GM23338 (cell line): ENCODE measurements around the gene SZT2. TPM values are rescaled to one million over a fixed set of nuclear protein-coding genes. Genes with fewer than 3 reads are reported as not detected.

Experiments used
- ATAC-seq: fragments of 200-7000 bp; cut with Tn5 transposase; 3 replicates; pipeline ENCODE4 v1.9.1; 2020
- DNase-seq: peaks from one replicate; pipeline ENCODE4 v3.0.0-alpha.2; 2015; ENCODE audit warnings: low spot score
- H2AFZ ChIP-seq: fragments of 200-600 bp; sonication (generic); 2 replicates; pipeline ENCODE4 v1.8.0; 2016; ENCODE audit warnings: antibody characterized with exemption, mild to moderate bottlenecking, moderate library complexity
- H3F3A ChIP-seq: fragments of 200-600 bp; sonication (generic); replicated peaks from 2 replicates; pipeline ENCODE4 v1.8.0; 2017; ENCODE audit warnings: antibody characterized with exemption, mixed run types, low read depth
- H3K27ac ChIP-seq: fragments of 200-600 bp; sonication (generic); 2 replicates; pipeline ENCODE4 v1.6.1; 2016; ENCODE audit warnings: low read depth
- H3K27me3 ChIP-seq: fragments of 200-600 bp; sonication (generic); 2 replicates; pipeline ENCODE4 v1.8.0; 2016; ENCODE audit warnings: mild to moderate bottlenecking, mixed run types, moderate library complexity; ENCODE audit not compliant: insufficient read depth
- H3K36me3 ChIP-seq: fragments of 200-600 bp; sonication (generic); 2 replicates; pipeline ENCODE4 v1.8.0; 2016; ENCODE audit warnings: mild to moderate bottlenecking; ENCODE audit not compliant: insufficient read depth
- H3K4me1 ChIP-seq: fragments of 200-600 bp; sonication (generic); 2 replicates; pipeline ENCODE4 v1.8.0; 2016; ENCODE audit warnings: mild to moderate bottlenecking, moderate library complexity; ENCODE audit not compliant: insufficient read depth
- H3K4me2 ChIP-seq: fragments of 200-600 bp; sonication (generic); 2 replicates; pipeline ENCODE4 v1.7.1; 2017; ENCODE audit warnings: mixed run types
- H3K4me3 ChIP-seq: fragments of 200-600 bp; sonication (generic); 2 replicates; pipeline ENCODE4 v1.6.1; 2016; ENCODE audit warnings: mixed run types
- H3K79me2 ChIP-seq: fragments of 200-600 bp; sonication (generic); replicated peaks from 2 replicates; pipeline ENCODE4 v1.8.0; 2017; ENCODE audit warnings: mild to moderate bottlenecking; ENCODE audit not compliant: insufficient read depth
- H3K9me2 ChIP-seq: fragments of 200-600 bp; sonication (generic); 2 replicates; pipeline ENCODE4 v1.8.0; 2017; ENCODE audit not compliant: insufficient read depth
- H4K20me1 ChIP-seq: fragments of 200-600 bp; sonication (generic); replicated peaks from 2 replicates; pipeline ENCODE4 v1.8.0; 2017; ENCODE audit warnings: mild to moderate bottlenecking; ENCODE audit not compliant: insufficient read depth
- H3K27ac Mint-ChIP-seq: 2 replicates; pipeline ENCODE4 v1.8.0; 2020; ENCODE audit warnings: inconsistent platforms, mild to moderate bottlenecking, moderate library complexity, mixed read lengths
- H3K27me3 Mint-ChIP-seq: 3 replicates; pipeline ENCODE4 v1.8.0; 2022; ENCODE audit warnings: low read depth, mild to moderate bottlenecking, moderate library complexity, mixed read lengths, inconsistent platforms; ENCODE audit not compliant: insufficient read depth, poor library complexity
- H3K36me3 Mint-ChIP-seq: 3 replicates; pipeline ENCODE4 v1.8.0; 2021; ENCODE audit warnings: low read depth, mild to moderate bottlenecking, inconsistent platforms, moderate library complexity, mixed read lengths
- H3K4me1 Mint-ChIP-seq: 3 replicates; pipeline ENCODE4 v1.8.0; 2020; ENCODE audit warnings: mild to moderate bottlenecking, inconsistent platforms, mixed read lengths
- H3K4me3 Mint-ChIP-seq: 3 replicates; pipeline ENCODE4 v1.8.0; 2021; ENCODE audit warnings: moderate library complexity, mild to moderate bottlenecking, inconsistent platforms, mixed read lengths
- H3K9me3 Mint-ChIP-seq: 3 replicates; pipeline ENCODE4 v1.8.0; 2020; ENCODE audit warnings: moderate library complexity, mild to moderate bottlenecking, inconsistent platforms, mixed read lengths
- CTCF ChIP-seq, 2 experiments: fragments of 200-600 bp in 1 of 2; sonication (generic) in 1 of 2; conservative IDR thresholded peaks; 2 replicates each; pipeline versions ENCODE4 v1.5.1 to v1.6.1; 2016 to 2017; ENCODE audit warnings: antibody characterized with exemption in 2 of 2, low read depth in 2 of 2, mild to moderate bottlenecking in 2 of 2, moderate library complexity in 1 of 2
- ETS1 ChIP-seq: IDR thresholded peaks from 2 replicates; pipeline ENCODE4 v1.6.1; 2016; ENCODE audit warnings: antibody characterized with exemption
- EZH2phosphoT487 ChIP-seq: fragments of 200-600 bp; sonication (generic); IDR thresholded peaks from one replicate; pipeline ENCODE4 v1.8.1; 2018; ENCODE audit warnings: antibody characterized with exemption; ENCODE audit not compliant: unreplicated experiment
- JUNB ChIP-seq: IDR thresholded peaks from one replicate; pipeline ENCODE4 v1.6.1; 2016; ENCODE audit warnings: antibody characterized with exemption; ENCODE audit not compliant: unreplicated experiment
- POLR2AphosphoS5 ChIP-seq: IDR thresholded peaks from 2 replicates; pipeline ENCODE4 v1.6.1; 2016; ENCODE audit warnings: antibody characterized with exemption, low read depth
- ZNF331 ChIP-seq: fragments of 250-450 bp; sonication (Bioruptor Pico); IDR thresholded peaks from 2 replicates; pipeline ENCODE4 v1.5.0; 2020; ENCODE audit warnings: low read depth, mild to moderate bottlenecking, moderate library complexity
- ZNF462 ChIP-seq: fragments of 250-450 bp; sonication (Bioruptor Pico); IDR thresholded peaks from 2 replicates; pipeline ENCODE4 v1.5.0; 2020; ENCODE audit warnings: mild to moderate bottlenecking, moderate library complexity
- polyA plus RNA-seq: library from polyadenylated mRNA; unstranded; fragments of >200 nt; fragmentation: Nextera tagmentation; extraction: Ambion mirVana; gene quantifications from 2 replicates; pipeline ENCODE4 v1.2.1, GENCODE V29; 2016
- total RNA-seq: library from RNA; depleted of rRNA; stranded (reverse); fragments of >200 nt; shearing (Covaris generic); gene quantifications from 2 replicates; pipeline ENCODE4 v1.2.3, GENCODE V29; 2014

Gene SZT2
- total and polyA plus RNA-seq, 2 experiments from 2014 or later = 4.1 to 16.1 TPM

DNA sequence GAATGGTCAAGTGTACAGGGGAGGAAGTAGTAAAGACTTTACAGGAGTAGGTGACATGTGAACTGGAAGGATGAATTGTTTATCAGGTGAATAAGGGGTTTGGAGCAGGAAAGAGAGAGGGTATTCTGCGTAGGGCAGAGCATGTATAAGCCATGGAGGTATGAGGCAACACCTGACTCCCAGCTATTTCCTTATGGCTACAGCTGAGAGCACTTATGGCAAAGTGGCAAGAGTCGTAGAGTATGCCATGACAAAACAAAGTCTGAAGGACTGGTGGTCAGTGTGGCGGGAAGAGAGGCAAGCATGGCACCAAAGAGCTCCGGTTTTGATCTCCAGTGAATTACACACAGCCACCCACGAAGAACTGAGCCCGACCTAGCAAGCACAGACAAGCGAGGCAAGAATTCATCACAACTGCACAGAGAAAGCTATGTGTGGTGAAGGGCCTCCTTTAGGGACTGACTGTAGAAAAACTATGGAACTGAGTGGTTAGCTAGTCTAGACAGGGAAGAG, 12.9 kb upstream of the SZT2 start:
- Mint-ChIP-seq H3K4me3 (no peak overlapping the region), H3K27ac (no peak overlapping the region), H3K27me3 (peaks cover 2% of the 10 kb centered on the region), H3K4me1 (peaks cover 3% of the 10 kb centered on the region), H3K9me3 (no peaks in the 10 kb centered on the region), H3K36me3 (no peaks in the 10 kb centered on the region)
- Histone ChIP-seq H3K27ac (no peak overlapping the region), H3K4me3 (no peak overlapping the region), H3K36me3 (no peaks in the 10 kb centered on the region), H2AFZ (no peak overlapping the region), H3K9me2 (no peaks in the 10 kb centered on the region), H4K20me1 (no peaks in the 10 kb centered on the region), H3K4me2 (no peak overlapping the region), H3K27me3 (no peaks in the 10 kb centered on the region), H3K79me2 (no peaks in the 10 kb centered on the region), H3F3A (no peaks in the 10 kb centered on the region), H3K4me1 (no peaks in the 10 kb centered on the region)
- DNase-seq (no peak), ATAC-seq (no peak)
- TF ChIP-seq ZNF331 (CRISPR knock-in tag) (no peak), ZNF462 (CRISPR knock-in tag) (no peak)

DNA sequence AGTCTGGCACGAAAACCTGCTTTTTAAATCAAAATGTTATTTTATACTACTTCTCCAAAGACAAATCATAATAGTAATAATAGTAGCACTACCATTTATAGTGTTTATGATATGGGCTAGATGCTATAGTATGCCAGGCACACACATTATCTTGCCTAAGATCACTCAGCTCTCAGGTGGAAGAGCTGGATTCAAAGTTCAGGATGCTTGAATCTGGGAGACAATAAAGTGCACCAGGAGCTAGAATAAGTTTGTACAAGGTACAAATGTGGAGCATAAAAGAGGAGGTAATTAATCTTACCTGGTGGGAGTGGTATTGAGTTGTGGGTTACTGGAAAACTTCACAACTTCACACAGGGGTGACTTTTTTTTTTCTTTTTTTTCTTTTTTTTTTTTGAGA, 11.9 kb upstream of the SZT2 start:
- Histone ChIP-seq H3K79me2 (no peaks in the 10 kb centered on the region), H3F3A (no peaks in the 10 kb centered on the region), H3K27ac (no peak overlapping the region), H3K36me3 (no peaks in the 10 kb centered on the region), H3K4me2 (no peak overlapping the region), H3K27me3 (no peaks in the 10 kb centered on the region), H2AFZ (no peak overlapping the region), H3K9me2 (no peaks in the 10 kb centered on the region), H3K4me1 (no peaks in the 10 kb centered on the region), H4K20me1 (0 out of 2 replicates have a peak, but pooled peaks cover 1% of the 10 kb centered on the region), H3K4me3 (no peak overlapping the region)
- Mint-ChIP-seq H3K27me3 (peaks cover 2% of the 10 kb centered on the region), H3K4me3 (no peak overlapping the region), H3K36me3 (peaks cover under 1% of the 10 kb centered on the region; the same call in 1 of the 3 replicates), H3K4me1 (peaks cover 3% of the 10 kb centered on the region), H3K9me3 (no peaks in the 10 kb centered on the region), H3K27ac (no peak overlapping the region)
- TF ChIP-seq JUNB (no peak), POLR2AphosphoS5 (no peak), ETS1 (no peak), EZH2phosphoT487 (no peak), CTCF (conservative IDR thresholded peaks at IDR 0.05; ENCODE audit: low read depth in 2 of 2) (no peak)
- ATAC-seq = no peak
- no peak for DNase-seq
